GM04504 (cell line): ENCODE measurements around the gene ANKUB1.

Experiments
- DNase-seq: peaks from one replicate; pipeline ENCODE4 v3.0.0-alpha.2; 2012; ENCODE audit warnings: low read depth

Gene ANKUB1

GRCh38 chr3:149763565-149764195, 28.7 kb downstream of the ANKUB1 start:
- DNase-seq: no peak

GRCh38 chr3:149753717-149754116, 38.6 kb downstream of the ANKUB1 start:
- DNase-seq: no peak

GRCh38 chr3:149752788-149753136, 39.6 kb downstream of the ANKUB1 start:
- no peak for DNase-seq

- DNase-seq: peak; percentile 62
Measured at GRCh38 chr3:149752051-149752787, 40.1 kb downstream of the ANKUB1 start, which contains the start of gene COMMD2. Gene COMMD2 (minus strand): TSS chr3:149752489. CDS start chr3:149752444, 45 bp downstream.

GRCh38 chr3:149751551-149751950, 40.8 kb downstream of the ANKUB1 start:
- no peak for DNase-seq

- no peak for DNase-seq
Measured at GRCh38 chr3:149744606-149745005, 47.7 kb downstream of the ANKUB1 start.

- no peak for DNase-seq
Measured at GRCh38 chr3:149744151-149744550, 48.2 kb downstream of the ANKUB1 start.

- no peak for DNase-seq
Measured at GRCh38 chr3:149739396-149739795, 53.0 kb downstream of the ANKUB1 start.

- no peak for DNase-seq
Measured at GRCh38 chr3:149738876-149739275, 53.5 kb downstream of the ANKUB1 start.

GRCh38 chr3:149736953-149737205, 55.5 kb downstream of the ANKUB1 start:
- no peak for DNase-seq

- DNase-seq: no peak
Measured at GRCh38 chr3:149736175-149736952, 56.0 kb downstream of the ANKUB1 start.

- no peak for DNase-seq
Measured at GRCh38 chr3:149732234-149732633, 60.1 kb downstream of the ANKUB1 start.

- no peak for DNase-seq
Measured at GRCh38 chr3:149727656-149728055, 64.7 kb downstream of the ANKUB1 start.

- no peak for DNase-seq
Measured at GRCh38 chr3:149726716-149727407, 65.5 kb downstream of the ANKUB1 start.

GRCh38 chr3:149723781-149724180, 68.6 kb downstream of the ANKUB1 start:
- no peak for DNase-seq

- no peak for DNase-seq
Measured at GRCh38 chr3:149720918-149721317, 71.4 kb downstream of the ANKUB1 start.

- no peak for DNase-seq
Measured at GRCh38 chr3:149717391-149718056, 74.8 kb downstream of the ANKUB1 start.

- no peak for DNase-seq
Measured at GRCh38 chr3:149716984-149717383, 75.4 kb downstream of the ANKUB1 start.

- no peak for DNase-seq
Measured at GRCh38 chr3:149715247-149715646, 77.1 kb downstream of the ANKUB1 start.

- DNase-seq: no peak
Measured at GRCh38 chr3:149713730-149714654, 78.4 kb downstream of the ANKUB1 start.
